Small intestine (tissue), 7 donors: ENCODE data around the gene SNTG2. TPM values are rescaled to one million over a fixed set of nuclear protein-coding genes. Genes with fewer than 3 reads are reported as not detected.

ENCODE experiments used
- DNase-seq, 2 donors: peaks; one replicate each; pipeline versions ENCODE4 v3.0.0 to v3.0.0-alpha.2; 2013
- FAIRE-seq: peaks from 2 replicates; lab custom pipeline; 2012; peaks lifted over from hg19 to GRCh38; lab: Jason Lieb, UNC
- H3K27ac ChIP-seq, 3 donors: one replicate each; pipeline ENCODE4 v1.5.1; 2013; ENCODE audit warnings: low read length in 2 of 3, mild to moderate bottlenecking in 2 of 3, control low read depth in 1 of 3, inconsistent platforms in 1 of 3, low read depth in 1 of 3, moderate library complexity in 1 of 3
- H3K27me3 ChIP-seq, 3 donors: one replicate each; pipeline ENCODE4 v1.6.1; 2013; ENCODE audit warnings: low read length in 3 of 3, inconsistent platforms in 1 of 3; ENCODE audit not compliant: control insufficient read depth in 3 of 3, insufficient read depth in 3 of 3
- H3K36me3 ChIP-seq, 3 donors: one replicate each; pipeline ENCODE4 v1.6.1; 2013; ENCODE audit warnings: low read length in 3 of 3, inconsistent platforms in 1 of 3, low read depth in 1 of 3, mild to moderate bottlenecking in 1 of 3, moderate library complexity in 1 of 3; ENCODE audit not compliant: control insufficient read depth in 3 of 3, insufficient read depth in 2 of 3
- H3K4me1 ChIP-seq, 3 donors: one replicate each; pipeline ENCODE4 v1.6.1; 2013; ENCODE audit warnings: low read length in 2 of 3, inconsistent platforms in 1 of 3, low read depth in 1 of 3, mild to moderate bottlenecking in 1 of 3, moderate library complexity in 1 of 3; ENCODE audit not compliant: control insufficient read depth in 3 of 3, insufficient read depth in 2 of 3
- H3K4me3 ChIP-seq, 3 donors: one replicate each; pipeline ENCODE4 v1.5.1; 2013; ENCODE audit warnings: low read length in 3 of 3, control low read depth in 1 of 3, inconsistent platforms in 1 of 3, low read depth in 1 of 3, mild to moderate bottlenecking in 1 of 3, moderate library complexity in 1 of 3
- H3K9me3 ChIP-seq, 2 donors: one replicate each; pipeline ENCODE4 v1.6.1; 2013; ENCODE audit warnings: low read depth in 1 of 2, low read length in 1 of 2; ENCODE audit not compliant: control insufficient read depth in 2 of 2, insufficient read depth in 1 of 2
- WGBS, 3 donors: extraction: QIAGEN DNeasy Blood & Tissue Kit; methylation state at CpG; one replicate each; pipeline ENCODE4 v1.1.7; 2013; 5-methylcytosine and 5-hydroxymethylcytosine counted together
- polyA plus RNA-seq, 4 donors: library from polyadenylated mRNA; stranded (reverse) in 3 of 4; unstranded in 1 of 4; fragments of 200-250 nt in 3 of 4; fragments of 120-200 nt in 1 of 4; gene quantifications; one replicate each; pipeline versions ENCODE4 v1.2.1 to v1.2.3, GENCODE V29; 2013
- donor health status: healthy with polysubstance abuse.
- donor health status: control.
- donor health status: control.
- donor health status: Bipolar disorder and iron deficiency.
- donor health status: healthy.

Gene SNTG2
- polyA plus RNA-seq, 4 donors = 0.25 to 1.1 (median 0.54) TPM; not detected in 1

DNA sequence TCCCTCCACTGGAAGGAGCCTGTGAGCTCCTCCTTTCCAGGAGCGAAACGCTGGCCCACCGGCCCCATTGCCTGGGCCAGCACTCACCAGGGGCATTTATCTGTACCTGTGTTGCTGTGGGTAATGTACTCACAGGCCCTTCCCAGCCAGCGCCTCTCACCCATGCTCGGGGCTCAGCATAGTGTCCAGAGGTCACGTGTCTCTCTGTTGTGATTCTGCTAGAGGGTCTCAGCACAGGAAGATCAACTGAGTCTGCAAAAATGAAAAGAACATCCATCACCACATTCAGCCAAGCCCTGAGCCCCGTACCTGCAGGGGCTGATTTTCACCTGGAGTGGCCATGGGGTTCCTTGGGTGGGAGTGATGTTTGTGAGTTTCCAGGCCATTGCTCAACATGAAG lies 359.6 kb downstream of the SNTG2 start:
- Histone ChIP-seq H3K4me3 (no peak overlapping the region), H3K36me3 (no peaks in the 10 kb centered on the region), H3K4me1 (no peaks in the 10 kb centered on the region), H3K27me3 (no peaks in the 10 kb centered on the region), H3K27ac (no peak overlapping the region), H3K9me3 (no peaks in the 10 kb centered on the region)
- no peak for DNase-seq
- no peak for FAIRE-seq
- 77 to 85% (median 83%) methylated on average over 7 of the region's 7 CpGs for WGBS, 3 donors

DNA sequence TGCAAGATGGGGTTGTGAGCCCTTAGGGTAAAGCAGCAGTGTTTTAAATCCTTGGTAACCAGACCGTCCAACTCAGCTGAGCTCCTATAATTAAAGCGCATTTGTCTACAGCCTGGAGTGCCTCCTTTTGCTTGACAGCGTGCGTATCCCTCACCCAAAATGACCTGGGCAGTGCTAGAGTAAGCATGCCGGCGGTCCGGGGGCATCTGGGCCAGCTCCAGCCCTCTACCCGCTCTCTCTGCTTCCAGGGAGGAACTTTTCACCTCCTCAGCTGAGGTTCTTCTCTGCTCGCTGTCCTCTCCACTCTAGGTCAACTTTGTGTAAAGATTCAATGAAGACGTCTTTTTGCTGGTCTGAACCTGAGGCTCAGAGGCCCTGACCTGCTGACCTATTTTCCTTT lies 360.2 kb downstream of the SNTG2 start:
- H3K27ac ChIP-seq = no peak overlapping the region
- H3K9me3 ChIP-seq = no peaks in the 10 kb centered on the region
- no peaks in the 10 kb centered on the region for H3K4me1 ChIP-seq
- no peaks in the 10 kb centered on the region for H3K27me3 ChIP-seq
- H3K36me3 ChIP-seq = no peaks in the 10 kb centered on the region
- no peak overlapping the region for H3K4me3 ChIP-seq
- FAIRE-seq (no peak), DNase-seq (no peak)
- 85 to 90% (median 86%) methylated on average over 10 of the region's 10 CpGs for WGBS, 3 donors

DNA sequence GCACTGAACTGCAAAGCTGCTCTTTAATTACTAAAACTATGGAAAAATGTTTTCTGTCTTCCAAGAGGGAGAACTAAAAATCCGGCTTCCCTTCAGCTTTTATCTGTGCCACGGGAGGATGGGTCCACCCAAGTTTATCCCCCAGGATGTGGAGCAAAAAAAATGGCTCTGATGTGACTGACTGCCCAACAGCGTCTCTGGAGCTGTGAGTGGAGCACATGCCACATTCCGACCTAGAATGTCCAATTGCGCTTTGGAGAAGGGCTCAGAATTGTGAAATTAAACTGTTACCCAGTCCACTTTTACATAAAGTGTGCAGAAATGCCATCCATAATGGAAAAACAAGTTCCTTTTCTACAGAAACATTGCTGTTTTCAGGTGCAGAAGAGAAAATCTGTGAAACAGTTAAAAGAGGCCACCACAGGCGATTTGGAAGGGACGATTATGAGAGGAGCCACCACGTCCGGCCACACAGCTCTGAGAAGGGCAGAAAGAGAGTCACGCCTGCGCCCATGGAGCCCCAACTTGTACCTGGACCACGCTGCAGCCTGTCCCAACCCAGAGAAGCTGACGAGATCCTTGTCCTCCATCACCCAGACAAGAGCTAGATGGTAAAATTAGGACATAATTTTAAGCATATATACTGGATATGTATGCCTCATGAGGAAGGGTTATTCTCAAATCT lies 362.7 kb downstream of the SNTG2 start:
- Histone ChIP-seq H3K36me3 (no peaks in the 10 kb centered on the region), H3K9me3 (no peaks in the 10 kb centered on the region), H3K27ac (no peak overlapping the region), H3K4me1 (no peaks in the 10 kb centered on the region), H3K4me3 (no peak overlapping the region), H3K27me3 (no peaks in the 10 kb centered on the region)
- WGBS, 3 donors = 75 to 87% (median 77%) methylated on average over 13 of the region's 13 CpGs
- no peak for FAIRE-seq
- DNase-seq = no peak

DNA sequence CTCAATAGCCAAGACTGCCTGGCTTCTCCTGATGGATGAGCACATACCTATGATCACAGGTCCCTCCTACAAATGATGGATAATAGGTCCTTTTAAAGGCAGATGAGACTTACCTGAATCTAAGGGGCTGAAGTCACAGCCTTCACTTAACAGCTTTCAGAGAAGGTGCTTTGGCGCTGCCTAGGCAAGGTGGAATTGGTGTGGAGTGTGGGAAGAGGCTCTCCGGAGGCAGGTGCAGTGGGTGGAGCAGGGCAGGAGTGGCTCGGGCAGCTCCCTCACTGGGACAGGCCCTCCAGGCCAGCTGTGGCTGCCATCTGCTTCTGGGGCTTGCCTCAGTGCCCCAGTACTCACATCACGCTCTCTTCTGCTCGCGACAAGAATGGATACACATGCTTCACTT lies 363.6 kb downstream of the SNTG2 start:
- FAIRE-seq (no peak), DNase-seq (no peak)
- no peaks in the 10 kb centered on the region for H3K4me1 ChIP-seq
- H3K9me3 ChIP-seq = no peaks in the 10 kb centered on the region
- no peaks in the 10 kb centered on the region for H3K36me3 ChIP-seq
- no peak overlapping the region for H3K4me3 ChIP-seq
- 82 to 92% (median 88%) methylated on average over 6 of the region's 6 CpGs for WGBS, 3 donors
- no peaks in the 10 kb centered on the region for H3K27me3 ChIP-seq
- no peak overlapping the region for H3K27ac ChIP-seq

DNA sequence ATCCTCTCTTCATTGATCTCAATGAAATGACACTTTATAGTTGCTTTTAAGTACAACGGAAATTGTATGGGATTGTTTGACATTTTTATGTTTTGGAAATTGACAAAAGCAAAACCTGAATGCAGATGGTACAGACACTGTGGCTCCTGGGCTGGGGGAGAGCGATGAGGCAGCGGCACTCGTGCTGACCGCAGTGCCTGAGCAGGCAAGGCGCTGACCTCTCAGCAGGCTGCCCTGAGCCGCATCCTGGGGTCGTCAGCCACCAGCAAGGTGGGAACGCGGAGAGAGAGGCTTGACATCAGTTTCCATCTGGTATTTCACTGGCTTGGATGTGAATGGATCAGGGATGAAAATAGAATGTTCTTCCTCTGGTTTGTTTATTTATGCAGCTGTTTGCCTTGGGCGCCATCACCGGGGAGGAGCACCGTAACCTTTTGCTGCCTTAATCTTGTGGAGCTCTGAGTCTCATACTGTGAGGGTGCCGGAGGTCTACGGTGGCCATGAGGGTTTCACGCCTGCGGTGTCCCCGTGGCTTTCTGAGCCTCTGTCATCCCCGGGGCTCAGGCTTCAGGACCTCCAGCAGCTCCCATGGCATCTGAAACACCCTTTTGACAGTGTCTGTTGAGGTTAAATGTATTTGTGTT lies 367.8 kb downstream of the SNTG2 start:
- no peak overlapping the region for H3K27ac ChIP-seq
- H3K4me3 ChIP-seq = no peak overlapping the region
- WGBS, 3 donors = 69 to 81% (median 75%) methylated on average over 19 of the region's 19 CpGs
- FAIRE-seq (no peak), DNase-seq (no peak)
- H3K9me3 ChIP-seq = no peaks in the 10 kb centered on the region
- no peaks in the 10 kb centered on the region for H3K4me1 ChIP-seq
- H3K36me3 ChIP-seq = no peaks in the 10 kb centered on the region
- no peaks in the 10 kb centered on the region for H3K27me3 ChIP-seq

DNA sequence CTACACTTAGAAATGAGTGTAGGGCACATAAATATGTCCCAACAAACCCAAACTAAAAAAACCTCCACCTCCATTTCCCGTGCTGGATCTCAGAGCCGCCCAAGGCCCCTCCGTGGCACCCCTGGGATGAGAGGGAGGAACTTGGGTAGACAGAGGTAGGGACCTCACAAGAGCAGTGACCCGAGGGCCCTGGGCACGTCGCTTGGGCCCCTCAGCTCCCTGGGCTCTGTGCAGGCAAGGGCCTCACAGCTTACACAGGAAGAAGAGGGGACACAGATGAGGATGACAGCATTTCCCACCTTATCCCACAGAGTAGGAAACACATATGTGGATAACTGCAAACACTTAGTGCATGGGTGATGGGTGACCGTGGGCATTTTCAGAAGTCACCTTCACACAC lies 368.7 kb downstream of the SNTG2 start:
- Histone ChIP-seq H3K27me3 (no peaks in the 10 kb centered on the region), H3K9me3 (no peaks in the 10 kb centered on the region), H3K4me1 (no peaks in the 10 kb centered on the region), H3K36me3 (no peaks in the 10 kb centered on the region), H3K27ac (no peak overlapping the region), H3K4me3 (no peak overlapping the region)
- 82 to 91% (median 84%) methylated on average over 7 of the region's 7 CpGs for WGBS, 3 donors
- no peak for FAIRE-seq
- no peak for DNase-seq

DNA sequence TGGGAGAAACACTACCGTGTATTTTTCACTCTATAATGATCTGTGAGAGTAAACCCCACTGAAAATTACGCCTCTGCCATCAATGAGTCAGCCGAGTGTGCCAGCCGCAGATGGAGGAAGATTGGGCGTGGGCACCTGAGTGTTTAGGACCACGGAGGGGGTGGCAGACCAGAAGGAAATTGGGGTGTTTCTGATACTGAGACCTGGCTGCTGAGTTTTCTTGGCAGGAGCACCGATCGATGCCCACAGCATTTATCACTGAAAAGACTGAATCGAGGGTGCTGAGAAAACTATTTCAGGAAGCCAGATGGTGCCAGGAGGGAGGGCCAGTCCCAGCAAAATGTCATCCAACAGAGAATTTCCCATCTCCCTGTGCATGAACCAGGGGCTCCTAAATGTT lies 370.7 kb downstream of the SNTG2 start:
- Histone ChIP-seq H3K4me3 (no peak overlapping the region), H3K9me3 (no peaks in the 10 kb centered on the region), H3K36me3 (no peaks in the 10 kb centered on the region), H3K27ac (no peak overlapping the region), H3K4me1 (no peaks in the 10 kb centered on the region), H3K27me3 (no peaks in the 10 kb centered on the region)
- DNase-seq (no peak), FAIRE-seq (no peak)
- 80 to 84% (median 81%) methylated on average over 9 of the region's 9 CpGs for WGBS, 3 donors

DNA sequence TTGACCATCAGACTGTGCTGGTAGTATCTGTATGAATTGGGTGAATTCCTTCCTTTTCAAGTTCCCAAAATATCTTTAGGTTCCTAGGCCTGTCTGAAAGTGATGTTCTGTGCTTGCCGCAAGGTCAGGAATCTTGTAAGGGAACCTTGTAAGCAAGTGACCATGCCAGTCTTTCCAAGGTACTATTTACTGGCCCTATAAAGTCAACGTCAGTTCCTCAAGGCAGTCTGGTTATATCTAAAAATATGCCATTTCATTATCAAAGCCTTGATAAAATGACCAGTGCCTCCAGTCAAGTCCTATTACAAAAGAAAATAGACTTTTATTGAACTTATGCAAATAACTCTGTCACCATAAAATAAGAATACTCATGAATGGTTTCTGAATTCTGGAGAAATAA lies 374.2 kb downstream of the SNTG2 start:
- WGBS, 3 donors = 63 to 82% (median 68%) methylated on average over 2 of the region's 2 CpGs
- no peak overlapping the region for H3K4me3 ChIP-seq
- no peaks in the 10 kb centered on the region for H3K4me1 ChIP-seq
- H3K36me3 ChIP-seq = no peaks in the 10 kb centered on the region
- FAIRE-seq = no peak
- no peak for DNase-seq
- no peaks in the 10 kb centered on the region for H3K9me3 ChIP-seq
- H3K27ac ChIP-seq = no peak overlapping the region
- no peaks in the 10 kb centered on the region for H3K27me3 ChIP-seq
